Neural crest cell (in vitro differentiated cells): ENCODE data around the gene DDX51. TPM values are rescaled to one million over a fixed set of nuclear protein-coding genes. Genes with fewer than 3 reads are reported as not detected.

Experiments used
- DNase-seq: peaks from one replicate; pipeline ENCODE4 v3.0.0; 2021; ENCODE audit warnings: low read depth, mixed read lengths, low spot score
- H3K27ac Mint-ChIP-seq: one replicate; pipeline ENCODE4 v1.8.0; 2021; ENCODE audit warnings: mild to moderate bottlenecking, mixed read lengths; ENCODE audit not compliant: unreplicated experiment
- H3K27me3 Mint-ChIP-seq: 2 replicates; pipeline ENCODE4 v1.8.0; 2021; ENCODE audit warnings: low read depth, mild to moderate bottlenecking, mixed read lengths
- H3K36me3 Mint-ChIP-seq: 2 replicates; pipeline ENCODE4 v1.8.0; 2021; ENCODE audit warnings: low read depth, mild to moderate bottlenecking, mixed read lengths
- H3K4me1 Mint-ChIP-seq: 2 replicates; pipeline ENCODE4 v1.8.0; 2021; ENCODE audit warnings: mixed read lengths
- H3K4me3 Mint-ChIP-seq: one replicate; pipeline ENCODE4 v1.8.0; 2021; ENCODE audit warnings: mild to moderate bottlenecking, mixed read lengths
- H3K9me3 Mint-ChIP-seq: 2 replicates; pipeline ENCODE4 v1.8.0; 2021; ENCODE audit warnings: mixed read lengths
- CTCF ChIP-seq: fragments of 200-600 bp; sonication (generic); conservative IDR thresholded peaks from 2 replicates; pipeline ENCODE4 v1.5.0; 2021; ENCODE audit warnings: antibody characterized with exemption, mild to moderate bottlenecking
- total RNA-seq: library from RNA; stranded (reverse); gene quantifications from 2 replicates; pipeline ENCODE4 v1.2.1, GENCODE V29; 2021

DDX51 gene
- total RNA-seq, 1 donor from 2014 or later, result 33.3 TPM

- no peak for TF ChIP-seq CTCF
- peaks cover 7% of the 10 kb centered on the region for H3K9me3 Mint-ChIP-seq
- H3K27ac Mint-ChIP-seq, result no peak overlapping the region
- no peaks in the 10 kb centered on the region for H3K4me1 Mint-ChIP-seq
- DNase-seq, result no peak
- H3K36me3 Mint-ChIP-seq, result no peaks in the 10 kb centered on the region
- H3K4me3 Mint-ChIP-seq, result no peak overlapping the region
- H3K27me3 Mint-ChIP-seq, result peaks cover 18% of the 10 kb centered on the region
Measured at GRCh38 chr12:132162508-132163031, 18.5 kb upstream of the DDX51 start.

DNA sequence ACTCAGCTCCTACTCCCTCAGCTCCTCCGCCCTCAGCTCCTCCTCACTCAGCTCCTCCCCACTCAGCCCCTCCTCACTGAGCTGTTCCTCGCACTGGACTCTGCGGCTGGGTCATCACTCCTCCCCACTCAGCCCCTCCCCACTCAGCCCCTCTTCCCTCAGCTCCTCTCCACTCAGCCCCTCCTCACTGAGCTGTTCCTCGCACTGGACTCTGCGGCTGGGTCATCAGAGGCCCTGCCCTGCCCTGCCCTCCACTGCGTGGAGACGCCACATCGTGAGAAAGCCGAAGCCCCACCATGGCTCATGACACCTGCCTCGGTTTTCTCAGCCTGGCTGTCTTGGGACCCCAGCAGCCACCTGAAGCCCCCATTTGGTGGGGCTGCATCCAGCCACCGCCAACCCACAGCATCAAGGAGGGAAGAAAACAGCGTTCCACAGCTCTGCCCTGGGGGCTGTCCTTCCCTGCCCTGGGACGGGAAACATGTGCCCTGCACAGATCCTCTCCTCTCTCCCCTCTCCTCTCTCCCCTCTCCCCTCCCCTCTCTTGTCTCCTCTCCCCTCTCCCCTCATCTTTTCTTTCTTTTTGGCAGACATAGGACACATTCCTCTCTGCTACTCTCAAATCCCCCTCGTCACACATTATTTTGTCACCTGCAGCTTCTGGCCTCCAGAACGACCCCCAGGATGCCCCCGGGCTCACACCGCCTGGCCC, 17.8 kb upstream of the DDX51 start:
- H3K9me3 Mint-ChIP-seq, result peaks cover 4% of the 10 kb centered on the region
- H3K4me3 Mint-ChIP-seq, result no peak overlapping the region
- H3K27me3 Mint-ChIP-seq, result peaks cover 18% of the 10 kb centered on the region
- TF ChIP-seq CTCF, result no peak
- no peak for DNase-seq
- no peaks in the 10 kb centered on the region for H3K4me1 Mint-ChIP-seq
- H3K27ac Mint-ChIP-seq, result no peak overlapping the region
- H3K36me3 Mint-ChIP-seq, result no peaks in the 10 kb centered on the region

GRCh38 chr12:132161036-132161781, 17.1 kb upstream of the DDX51 start:
- Mint-ChIP-seq H3K27ac (no peak overlapping the region), H3K4me3 (no peak overlapping the region), H3K4me1 (no peaks in the 10 kb centered on the region), H3K36me3 (no peaks in the 10 kb centered on the region), H3K27me3 (peaks cover 18% of the 10 kb centered on the region), H3K9me3 (peaks cover 3% of the 10 kb centered on the region)
- DNase-seq, result no peak
- TF ChIP-seq CTCF, result no peak

- no peak for TF ChIP-seq CTCF
- H3K36me3 Mint-ChIP-seq, result no peaks in the 10 kb centered on the region
Measured at GRCh38 chr12:132160601-132161035, 16.5 kb upstream of the DDX51 start.

GRCh38 chr12:132160016-132160415, 15.9 kb upstream of the DDX51 start:
- peaks cover 18% of the 10 kb centered on the region for H3K27me3 Mint-ChIP-seq
- no peaks in the 10 kb centered on the region for H3K36me3 Mint-ChIP-seq
- no peak overlapping the region for H3K27ac Mint-ChIP-seq
- H3K9me3 Mint-ChIP-seq, result no peaks in the 10 kb centered on the region
- DNase-seq, result no peak
- no peak overlapping the region for H3K4me3 Mint-ChIP-seq
- TF ChIP-seq CTCF, result no peak
- H3K4me1 Mint-ChIP-seq, result no peaks in the 10 kb centered on the region

More at GRCh38 chr12:132160601-132161035, 16.5 kb upstream of the DDX51 start:
- Mint-ChIP-seq H3K27me3 (peaks cover 18% of the 10 kb centered on the region), H3K27ac (no peak overlapping the region), H3K9me3 (no peaks in the 10 kb centered on the region), H3K4me1 (no peaks in the 10 kb centered on the region), H3K4me3 (no peak overlapping the region)
- no peak for DNase-seq
